ENCODE data around the gene NEU2. TPM values are rescaled to one million over a fixed set of nuclear protein-coding genes. Genes with fewer than 3 reads are reported as not detected.

Gene NEU2
- total and polyA plus RNA-seq, 2 experiments from 2014 or later = not detected

GRCh38 chr2:233084488-233084887, 52.0 kb downstream of the NEU2 start:
- no peak overlapping the region for H3K4me2 ChIP-seq
- no peaks in the 10 kb centered on the region for H3K9me3 ChIP-seq (ENCODE audit: low read depth)
- H2AFZ ChIP-seq = no peak overlapping the region
- H3K27ac ChIP-seq = no peak overlapping the region
- H3K4me1 ChIP-seq (ENCODE audit: insufficient read depth) = no peaks in the 10 kb centered on the region
- H3K9me2 ChIP-seq (replicated peaks; ENCODE audit: insufficient read depth) = no peaks in the 10 kb centered on the region
- DNase-seq (ENCODE audit: low spot score) = no peak
- WGBS (ENCODE audit: low lambda C conversion rate, missing lambda C conversion rate) = 86% methylated on average over 13 of the region's 13 CpGs
- H3K27me3 ChIP-seq = no peaks in the 10 kb centered on the region
- no peak overlapping the region for H3K4me3 ChIP-seq
- H3K79me2 ChIP-seq = no peaks in the 10 kb centered on the region
- no peaks in the 10 kb centered on the region for H4K20me1 ChIP-seq (ENCODE audit: insufficient read depth, poor library complexity, severe bottlenecking)
- no peak for TF ChIP-seq EZH2 (IDR thresholded peaks at IDR 0.05; ENCODE audit: borderline replicate concordance)
- TF ChIP-seq EZH2phosphoT487 (IDR thresholded peaks at IDR 0.05; ENCODE audit: low read depth, severe bottlenecking, unreplicated experiment) = no peak
- TF ChIP-seq CTCF (IDR thresholded peaks at IDR 0.05; ENCODE audit: poor library complexity) = no peak
- no peaks in the 10 kb centered on the region for H3K36me3 ChIP-seq (replicated peaks; ENCODE audit: insufficient read depth, low read depth)

Other genes with a start within 250 kb of the NEU2 start
- gene SNORC, start 162.4 kb upstream of the NEU2 start, total RNA-seq = 1.4 and 2.2 TPM in 2 replicates
- gene SNORC, start 162.4 kb upstream of the NEU2 start, polyA plus RNA-seq = 5.9 and 7.5 TPM in 2 replicates
- 1.3 and 3.2 TPM in 2 replicates for gene NGEF, start 19.4 kb upstream of the NEU2 start, total RNA-seq
- 2.2 and 3.2 TPM in 2 replicates for gene NGEF, start 19.4 kb upstream of the NEU2 start, polyA plus RNA-seq
- 2.9 and 5.2 TPM in 2 replicates for gene INPP5D, start 27.7 kb downstream of the NEU2 start, total RNA-seq
- 3.3 and 4.9 TPM in 2 replicates for gene INPP5D, start 27.7 kb downstream of the NEU2 start, polyA plus RNA-seq
- 21.9 and 28.2 TPM in 2 replicates for gene ATG16L1, start 219.0 kb downstream of the NEU2 start, total RNA-seq
- gene ATG16L1, start 219.0 kb downstream of the NEU2 start, polyA plus RNA-seq = 15.7 and 16.6 TPM in 2 replicates

Data from hepatocyte (in vitro differentiated cells).